Right lobe of liver (tissue), 4 donors: ENCODE measurements around the gene NKAIN1.

Source experiments
- POLR2A ChIP-seq: fragments of 450-650 bp; IDR thresholded peaks from one replicate; pipeline ENCODE4 v1.6.1; 2017; ENCODE audit warnings: antibody characterized with exemption, mild to moderate bottlenecking
- TF ChIP-seq, protein P1 (sequence below), 4 donors: fragments of 200-600 bp in 3 of 4; fragments of 450-650 bp in 1 of 4; IDR thresholded peaks; one replicate each; pipeline versions ENCODE4 v1.5.1 to v1.8.0; 2016 to 2022; ENCODE audit warnings: antibody characterized with exemption in 4 of 4, mild to moderate bottlenecking in 2 of 4
- donor health status: DM: no; HTN: no; CAD: no.
- donor health status: DM: no; HTN: no; CAD: no.
- donor health status: DM: no; HTN: yes; CAD: no.

GRCh38 chr1:31170486-31170735, 69.3 kb downstream of the NKAIN1 start:
- TF ChIP-seq, protein P1, sequence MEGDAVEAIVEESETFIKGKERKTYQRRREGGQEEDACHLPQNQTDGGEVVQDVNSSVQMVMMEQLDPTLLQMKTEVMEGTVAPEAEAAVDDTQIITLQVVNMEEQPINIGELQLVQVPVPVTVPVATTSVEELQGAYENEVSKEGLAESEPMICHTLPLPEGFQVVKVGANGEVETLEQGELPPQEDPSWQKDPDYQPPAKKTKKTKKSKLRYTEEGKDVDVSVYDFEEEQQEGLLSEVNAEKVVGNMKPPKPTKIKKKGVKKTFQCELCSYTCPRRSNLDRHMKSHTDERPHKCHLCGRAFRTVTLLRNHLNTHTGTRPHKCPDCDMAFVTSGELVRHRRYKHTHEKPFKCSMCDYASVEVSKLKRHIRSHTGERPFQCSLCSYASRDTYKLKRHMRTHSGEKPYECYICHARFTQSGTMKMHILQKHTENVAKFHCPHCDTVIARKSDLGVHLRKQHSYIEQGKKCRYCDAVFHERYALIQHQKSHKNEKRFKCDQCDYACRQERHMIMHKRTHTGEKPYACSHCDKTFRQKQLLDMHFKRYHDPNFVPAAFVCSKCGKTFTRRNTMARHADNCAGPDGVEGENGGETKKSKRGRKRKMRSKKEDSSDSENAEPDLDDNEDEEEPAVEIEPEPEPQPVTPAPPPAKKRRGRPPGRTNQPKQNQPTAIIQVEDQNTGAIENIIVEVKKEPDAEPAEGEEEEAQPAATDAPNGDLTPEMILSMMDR (IDR thresholded peaks at IDR 0.05) = no peak
- TF ChIP-seq POLR2A = no peak
